ENCODE data around the gene CLMN.
"Not testable (repeated sequence)": the region's sequence is repeated elsewhere in the genome, so short reads cannot be mapped to it uniquely, and the experiment has no call there.

Gene CLMN

GRCh38 chr14:95185033-95185766 lies 134.5 kb downstream of the CLMN start:
- no peak for DNase-seq

DNA sequence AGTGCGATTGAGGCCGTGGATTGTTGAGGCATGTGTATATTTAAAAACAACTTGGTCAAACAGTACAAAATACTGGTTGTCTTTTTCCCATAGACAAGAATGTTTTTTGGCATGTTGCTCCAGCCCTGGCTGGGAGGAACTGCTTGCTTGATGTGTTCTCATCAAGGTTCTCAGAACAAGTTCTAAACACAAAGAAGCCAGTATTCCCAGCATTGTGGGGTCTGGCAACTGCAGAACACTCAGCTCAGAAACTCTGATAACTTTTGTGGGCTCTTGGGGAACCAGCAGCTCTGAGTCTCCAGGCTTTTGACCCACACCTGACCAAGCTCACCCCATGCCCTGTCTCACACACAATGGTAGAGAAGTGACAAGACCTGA lies 135.3 kb downstream of the CLMN start:
- DNase-seq: no peak

DNA sequence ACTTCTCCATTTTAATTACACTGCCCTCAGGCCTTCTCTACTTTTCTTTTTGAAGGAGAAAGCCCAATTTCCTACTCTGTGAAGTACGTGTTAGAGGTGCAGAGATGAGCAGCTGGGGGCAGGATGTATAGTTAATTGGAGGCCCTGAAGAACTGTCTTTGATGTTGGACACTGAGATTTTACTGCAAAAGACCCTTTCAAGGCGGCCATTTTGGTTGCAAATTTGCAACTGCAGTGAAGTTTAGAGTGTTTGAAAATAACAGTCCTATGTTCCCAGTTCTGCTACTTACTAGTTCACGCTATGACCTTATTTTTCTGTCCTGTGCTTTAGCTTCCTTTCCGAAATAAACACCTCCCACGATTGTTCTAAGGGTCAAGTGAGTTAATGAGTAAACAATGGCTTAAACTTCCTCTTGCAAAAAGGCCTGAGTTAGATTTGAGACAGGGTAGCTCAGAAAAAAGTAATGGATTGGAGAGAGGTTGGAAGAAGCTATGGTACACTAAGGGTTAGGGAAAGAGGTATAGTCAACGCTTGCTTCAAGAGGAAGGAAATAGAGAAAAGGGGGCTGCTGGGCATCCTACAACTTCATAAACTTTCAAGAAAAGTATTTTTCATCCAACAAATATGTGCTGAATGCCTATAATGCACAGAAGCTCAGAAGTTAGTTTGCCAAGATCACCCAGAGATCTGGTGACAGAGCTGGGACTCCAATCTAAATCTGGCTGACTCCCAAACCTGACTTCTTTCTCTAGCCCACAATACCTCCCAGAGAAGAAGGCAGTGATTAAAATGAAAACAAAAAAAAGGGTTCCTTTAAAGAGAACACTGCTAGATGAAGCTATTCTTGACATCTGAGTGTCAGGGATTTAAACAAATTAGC lies 135.9 kb downstream of the CLMN start:
- no peak for DNase-seq

- no peak for DNase-seq
Observed at GRCh38 chr14:95183082-95183481, 136.6 kb downstream of the CLMN start.

GRCh38 chr14:95182379-95182778 lies 137.3 kb downstream of the CLMN start:
- DNase-seq: no peak

GRCh38 chr14:95180966-95181741 lies 138.6 kb downstream of the CLMN start:
- DNase-seq: no peak

DNA sequence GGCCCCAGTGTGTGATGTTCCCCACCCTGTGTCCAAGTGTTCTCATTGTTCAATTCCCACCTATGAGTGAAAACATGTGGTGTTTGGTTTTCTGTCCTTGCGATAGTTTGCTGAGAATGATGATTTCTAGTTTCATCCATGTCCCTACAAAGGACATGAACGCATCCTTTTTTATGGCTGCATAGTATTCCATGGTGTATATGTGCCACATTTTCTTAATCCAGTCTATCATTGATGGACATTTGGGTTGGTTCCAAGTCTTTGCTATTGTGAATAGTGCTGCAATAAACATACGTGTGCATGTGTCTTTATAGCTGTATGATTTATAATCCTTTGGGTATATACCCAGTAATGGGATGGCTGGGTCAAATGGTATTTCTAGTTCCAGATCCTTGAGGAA lies 144.0 kb downstream of the CLMN start:
- DNase-seq: not testable (repeated sequence)

GRCh38 chr14:95174184-95174792 lies 145.4 kb downstream of the CLMN start:
- DNase-seq: no peak

- no peak for DNase-seq
Observed at GRCh38 chr14:95173518-95173917, 146.2 kb downstream of the CLMN start.

DNA sequence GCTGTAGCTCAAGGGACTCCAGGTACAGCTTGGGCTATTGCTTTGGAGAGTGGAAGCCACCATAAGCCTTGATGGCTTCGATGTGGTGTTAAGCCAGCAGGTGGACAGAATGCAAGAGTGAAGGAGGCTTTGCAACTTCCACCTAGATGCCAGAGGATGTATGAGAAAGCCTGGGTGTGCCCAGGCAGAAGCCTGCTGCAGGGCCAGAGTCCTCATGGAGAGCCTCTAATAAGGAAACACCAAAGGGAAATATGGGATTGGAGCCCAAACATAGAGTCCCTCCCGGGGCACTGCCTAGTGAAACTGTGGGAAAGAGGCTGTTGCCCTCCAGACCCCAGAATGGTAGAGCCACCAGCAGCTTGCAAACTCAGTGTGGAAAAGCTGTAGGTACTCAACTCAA lies 152.5 kb downstream of the CLMN start:
- DNase-seq: no peak

DNA sequence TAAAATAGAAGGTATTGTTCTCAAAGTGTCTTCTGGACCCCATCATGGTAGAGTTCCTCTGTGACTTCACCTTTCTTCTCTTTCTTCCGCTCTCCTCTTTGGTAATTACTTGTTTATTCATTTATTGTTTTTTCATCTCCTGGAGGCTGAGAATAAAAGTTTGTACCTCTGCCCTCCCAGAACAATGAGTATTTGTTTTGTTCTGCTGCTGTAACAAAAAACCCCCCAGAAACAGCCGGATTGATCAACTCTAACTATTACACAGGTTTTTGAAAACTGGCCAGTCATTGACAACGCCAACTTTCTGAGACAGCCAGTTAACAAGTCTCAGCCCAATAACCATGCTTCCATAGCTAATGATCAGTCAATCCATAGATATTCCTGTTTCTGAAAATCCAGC lies 154.2 kb downstream of the CLMN start:
- DNase-seq: no peak

- no peak for DNase-seq
Observed at GRCh38 chr14:95164506-95164905, 155.2 kb downstream of the CLMN start.

DNA sequence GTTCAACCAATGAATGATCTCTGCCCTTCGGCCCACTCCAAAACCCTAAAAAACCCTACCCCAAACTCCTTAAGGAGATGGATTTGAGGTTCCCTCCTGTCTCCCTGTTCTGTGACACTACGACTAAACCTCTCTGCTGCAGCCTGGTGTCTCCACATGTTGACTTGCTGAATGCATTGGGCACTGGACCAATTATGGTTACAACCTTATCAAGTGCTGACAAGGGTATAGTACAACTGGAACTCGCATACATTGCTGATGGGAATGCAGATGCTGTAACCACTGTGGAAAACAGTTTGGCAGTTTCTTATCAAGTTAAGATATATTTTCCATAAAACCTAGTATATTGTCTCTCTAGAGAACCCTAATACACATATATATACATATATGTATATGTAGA lies 156.0 kb downstream of the CLMN start:
- DNase-seq: no peak

DNA sequence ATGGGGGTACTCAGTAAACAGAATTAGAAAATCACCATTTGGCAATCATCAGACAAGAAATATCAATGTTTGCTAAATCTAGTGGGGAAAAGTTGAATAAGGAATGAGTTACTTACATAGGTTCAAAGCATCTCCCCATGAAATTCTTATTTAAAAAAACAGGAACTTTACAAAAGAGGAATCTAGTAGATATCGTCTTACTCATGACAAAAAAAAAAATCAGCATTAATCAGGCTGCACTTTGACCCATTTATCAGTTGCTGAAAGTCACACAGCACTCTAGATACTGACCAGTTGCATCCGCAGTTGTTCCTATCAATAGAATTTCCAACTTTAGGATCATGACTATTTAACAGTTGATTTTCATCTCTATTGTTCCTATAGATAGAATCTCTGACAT lies 156.6 kb downstream of the CLMN start:
- DNase-seq: no peak

DNA sequence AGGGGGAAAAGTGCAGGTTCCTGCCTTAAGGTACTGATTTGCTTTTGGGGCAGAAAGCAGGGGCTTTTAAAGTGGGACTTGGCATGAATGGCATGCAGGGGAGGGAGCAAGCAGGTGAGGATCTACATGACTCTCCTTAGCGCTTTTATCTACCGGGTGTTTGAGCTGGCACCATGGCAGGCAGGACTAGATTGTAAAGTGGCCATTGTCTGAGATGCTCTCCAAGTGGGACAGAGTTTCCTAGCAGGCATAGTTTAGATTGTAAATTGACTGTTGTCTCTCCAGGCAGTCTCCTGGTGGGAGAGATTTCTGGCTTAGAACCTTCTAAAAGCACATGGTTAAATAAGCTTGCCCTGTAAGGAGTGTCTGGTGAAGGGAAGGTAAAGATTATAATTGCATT lies 157.1 kb downstream of the CLMN start:
- DNase-seq: peak; percentile 47

GRCh38 chr14:95157327-95158189 lies 162.2 kb downstream of the CLMN start, which contains the start of gene DICER1:
Gene DICER1, minus strand, starts transcription at chr14:95157529. Its CDS starts 24,071 bp downstream, at chr14:95133458.
- peak; percentile 97 for DNase-seq

DNA sequence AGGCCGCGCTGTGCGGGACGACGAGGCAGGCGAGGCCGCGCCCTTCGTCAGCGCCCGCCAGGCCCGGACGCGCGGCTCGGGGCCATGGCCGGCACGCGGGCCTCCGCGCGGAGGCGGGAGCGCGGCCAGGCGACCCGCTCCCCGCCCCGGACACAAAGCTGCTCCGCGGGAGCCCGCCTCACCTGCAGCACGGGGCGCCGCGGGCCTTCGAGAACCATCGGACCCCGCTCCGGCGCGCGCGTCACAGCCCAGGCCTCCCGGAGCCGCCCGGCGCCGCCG lies 162.7 kb downstream of the CLMN start:
- DNase-seq: no peak

DNA sequence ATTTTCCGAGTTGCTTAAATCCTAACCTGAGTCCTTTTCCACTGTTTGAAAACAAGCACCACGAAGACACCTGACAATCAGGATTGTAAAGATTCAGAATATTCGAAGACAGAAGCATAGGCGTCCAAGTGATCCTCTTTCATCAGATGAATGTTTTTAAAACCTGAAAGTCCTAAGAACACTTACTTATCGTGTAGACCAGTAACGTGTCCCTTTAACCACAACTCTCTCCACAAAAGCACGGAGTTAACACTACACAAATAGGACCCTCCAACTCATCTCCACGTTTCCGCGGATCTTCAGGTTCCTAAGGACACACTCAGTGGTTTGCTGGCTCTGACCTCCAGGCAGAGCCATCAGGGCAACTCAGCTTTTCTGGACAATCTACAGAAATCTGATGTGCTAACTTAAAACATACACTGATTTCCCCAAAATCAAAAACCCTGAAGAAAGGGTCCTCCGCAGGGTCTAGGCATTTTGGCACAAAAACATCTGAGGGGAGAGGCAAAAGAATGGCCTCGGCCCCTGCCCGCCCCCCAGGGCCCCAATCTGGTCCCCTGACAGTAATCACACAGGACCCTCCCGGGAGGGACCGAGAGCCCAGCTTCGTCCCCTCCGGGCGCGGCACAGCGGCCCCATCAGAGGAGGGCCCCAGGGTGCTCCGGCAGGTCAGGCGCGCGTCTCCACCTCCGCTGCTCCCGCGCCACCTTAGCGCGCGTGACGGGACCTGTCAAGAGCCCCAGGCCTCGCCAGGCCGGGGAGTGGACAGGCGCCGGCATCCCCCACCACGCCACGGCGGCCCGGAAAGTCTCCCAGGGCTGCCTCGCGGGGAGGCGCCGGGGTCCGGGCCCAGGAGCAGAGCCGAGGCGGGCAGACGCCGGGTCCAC lies 163.3 kb downstream of the CLMN start:
- DNase-seq: no peak

- no peak for DNase-seq
Observed at GRCh38 chr14:95155045-95155444, 164.7 kb downstream of the CLMN start.

DNA sequence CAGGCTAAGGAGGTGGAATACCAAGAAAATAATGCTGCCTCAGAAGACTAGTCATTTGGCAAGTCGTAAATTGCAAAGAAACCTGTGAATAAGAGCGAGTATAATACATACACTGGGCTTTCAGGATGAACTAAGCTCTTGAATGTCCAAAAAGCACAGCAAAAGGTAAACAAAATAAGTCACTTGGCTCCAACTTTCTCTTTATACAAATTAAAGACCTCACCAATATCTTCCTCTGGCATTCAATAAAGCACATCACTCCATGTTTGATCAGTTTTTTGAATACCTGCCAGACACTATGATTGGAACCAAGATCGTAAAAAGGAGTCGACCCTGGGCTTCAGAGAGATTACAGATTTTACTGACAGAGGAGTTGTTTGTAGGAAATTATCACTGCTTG lies 165.8 kb downstream of the CLMN start:
- DNase-seq: no peak

DNA sequence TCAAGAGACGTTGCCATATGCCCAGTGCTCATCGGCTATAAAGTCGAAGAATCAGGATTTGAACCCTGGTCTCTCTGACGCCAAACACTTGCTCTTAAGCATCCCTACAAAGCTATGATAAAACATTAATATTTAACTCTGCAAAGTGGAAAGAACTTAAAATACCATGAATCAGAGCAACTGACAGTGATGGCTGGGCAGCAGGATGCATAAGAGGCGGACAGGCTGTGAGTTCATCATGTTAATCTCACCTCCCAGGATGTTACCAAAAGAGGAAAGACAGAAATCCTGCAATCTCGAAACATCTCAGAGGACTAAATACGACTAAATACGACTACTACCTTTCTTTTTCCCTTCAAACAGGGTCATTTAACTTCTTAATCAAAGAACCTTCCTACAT lies 168.1 kb downstream of the CLMN start:
- DNase-seq: no peak
